ENCODE results near the gene GPR141. TPM values are rescaled to one million over a fixed set of nuclear protein-coding genes. Genes with fewer than 3 reads are reported as not detected.

GPR141 gene
- total and polyA plus RNA-seq, 2 of the 13 experiments (the other 11 are each of a cell fraction or from before 2014, with no cell fraction given) = not detected

DNA sequence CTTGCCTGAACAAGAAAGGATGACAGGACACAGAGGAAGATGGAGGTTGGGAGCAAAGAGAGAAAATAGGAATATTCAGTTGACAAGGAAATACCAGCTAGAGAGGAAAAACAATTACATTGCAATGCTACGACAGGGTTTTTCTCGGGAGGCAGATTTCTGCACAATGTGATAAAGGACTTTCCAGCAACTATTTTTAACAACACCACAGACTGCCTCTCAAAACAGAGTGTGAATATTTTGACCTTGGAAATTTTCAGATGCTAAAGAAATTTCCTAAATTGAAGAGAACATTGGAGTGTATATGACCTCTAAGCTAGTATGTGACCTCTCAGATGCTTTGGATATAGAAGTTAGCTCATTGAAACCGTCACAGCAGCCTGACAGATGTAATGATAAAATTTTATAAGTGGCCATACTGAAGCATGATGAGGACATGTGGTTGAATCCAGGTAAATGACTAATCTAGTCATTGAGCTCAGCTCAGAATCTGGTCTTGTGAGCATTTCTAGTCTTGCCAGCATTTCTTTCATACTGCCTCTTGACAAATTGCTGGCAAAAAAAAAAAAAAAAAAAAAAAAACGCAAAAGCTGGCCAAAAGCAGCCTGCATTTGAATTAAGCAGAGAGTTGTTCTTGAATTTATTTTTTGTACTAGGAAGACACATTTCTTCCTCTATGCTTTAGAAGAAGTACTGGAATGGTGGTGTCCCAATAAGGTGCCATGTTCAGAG lies 24.4 kb downstream of the GPR141 start:
- CTCF ChIA-PET (ENCODE audit: low intra/inter-chr PET ratio, low total read pairs) = no interaction called here
- no peak overlapping the region for H3K27ac ChIP-seq (ENCODE audit: extremely low read length, insufficient read depth, low read length)
- ATAC-seq = no peak

DNA sequence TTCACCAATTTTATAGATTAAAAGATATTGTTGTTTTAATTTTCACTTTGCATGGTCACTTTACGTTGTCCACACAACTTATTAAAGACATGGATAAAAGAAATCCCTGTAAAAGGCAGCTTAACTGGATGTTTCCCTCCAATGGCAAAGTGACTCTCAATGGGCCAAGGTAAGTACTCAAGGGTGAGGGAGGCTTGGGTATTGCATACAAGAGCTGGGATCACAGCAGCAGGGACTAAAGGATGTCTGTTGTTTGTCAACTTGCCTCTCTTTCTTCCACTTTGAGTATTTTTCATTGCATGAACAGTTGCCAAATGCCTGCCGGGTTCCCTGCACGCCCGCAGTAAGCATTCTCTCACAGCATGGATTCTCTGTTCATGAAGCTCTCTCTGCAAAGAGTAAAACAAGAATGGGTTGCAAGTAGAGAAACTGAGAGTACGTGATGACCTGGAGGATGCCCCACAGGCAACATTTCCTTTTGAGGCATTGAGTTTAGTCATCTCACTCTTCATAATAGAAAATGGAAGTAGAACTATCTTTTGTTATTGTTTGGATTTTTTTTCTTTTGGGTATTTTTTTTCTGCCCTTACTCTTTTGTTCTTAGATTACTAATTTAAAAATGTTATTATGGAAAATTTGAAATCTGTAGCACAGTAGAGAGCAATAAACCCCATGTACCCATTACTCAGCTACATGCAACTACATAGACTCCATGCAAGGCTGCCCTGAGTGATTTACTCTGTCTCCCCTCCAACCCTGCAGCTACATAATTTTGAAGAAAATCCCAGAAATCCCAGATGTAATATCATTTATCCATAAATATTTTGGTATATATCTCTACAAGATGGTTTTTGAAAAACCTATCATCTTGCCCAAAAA lies 26.3 kb downstream of the GPR141 start:
- Histone ChIP-seq H3K4me3 (replicated peaks in 1 of 3; ENCODE audit: insufficient read depth in 1 of 3, low read depth in 2 of 3, low read length in 3 of 3) (no peak overlapping the region), H3K4me2 (ENCODE audit: low read depth, low read length) (no peak overlapping the region), H3K9me3 (ENCODE audit: low read length) (no peaks in the 10 kb centered on the region), H3K9ac (ENCODE audit: insufficient read depth, low read depth, low read length) (no peak overlapping the region), H4K20me1 (ENCODE audit: insufficient read depth, low read length) (no peaks in the 10 kb centered on the region), H3K27me3 (ENCODE audit: control insufficient read depth in 1 of 2, insufficient read depth in 2 of 2, low read length in 2 of 2) (no peaks in the 10 kb centered on the region), H3K79me2 (ENCODE audit: insufficient read depth, low read length) (no peaks in the 10 kb centered on the region), H3K36me3 (replicated peaks in 1 of 2; ENCODE audit: control insufficient read depth in 1 of 2, insufficient read depth in 2 of 2, low read length in 2 of 2) (no peaks in the 10 kb centered on the region), H2AFZ (ENCODE audit: low read length) (no peak overlapping the region), H3K27ac (ENCODE audit: extremely low read length, insufficient read depth, low read length) (no peak overlapping the region), H3K4me1 (ENCODE audit: insufficient read depth, low read length) (no peaks in the 10 kb centered on the region)
- WGBS (ENCODE audit: low lambda C conversion rate) = 27% methylated on average over 5 of the region's 5 CpGs
- no peak for DNase-seq (ENCODE audit: low spot score)
- ATAC-seq = no peak
- FAIRE-seq = no peak
- intact Hi-C loops (cut with micrococcal nuclease; ENCODE audit: unreplicated experiment) = no loop called here
- no TSS peak for BruUV-seq (replicated peaks)
- CTCF ChIA-PET (ENCODE audit: low intra/inter-chr PET ratio, low total read pairs) = no interaction called here
- POLR2A ChIA-PET = no interaction called here
- in situ Hi-C loops (cut with HindIII; ENCODE audit: extremely low pct_ligation_motif_present, low pct_unique_long_range_greater_than_20kb) = no loop called here
- no peak for TF ChIP-seq MIER3 (CRISPR knock-in tag; IDR thresholded peaks at IDR 0.05; ENCODE audit: borderline replicate concordance)
- no peak for TF ChIP-seq KLF6 (CRISPR knock-in tag; IDR thresholded peaks at IDR 0.05)
- no peak for TF ChIP-seq SMYD3 (CRISPR knock-in tag; IDR thresholded peaks at IDR 0.05)
- TF ChIP-seq, protein P1, sequence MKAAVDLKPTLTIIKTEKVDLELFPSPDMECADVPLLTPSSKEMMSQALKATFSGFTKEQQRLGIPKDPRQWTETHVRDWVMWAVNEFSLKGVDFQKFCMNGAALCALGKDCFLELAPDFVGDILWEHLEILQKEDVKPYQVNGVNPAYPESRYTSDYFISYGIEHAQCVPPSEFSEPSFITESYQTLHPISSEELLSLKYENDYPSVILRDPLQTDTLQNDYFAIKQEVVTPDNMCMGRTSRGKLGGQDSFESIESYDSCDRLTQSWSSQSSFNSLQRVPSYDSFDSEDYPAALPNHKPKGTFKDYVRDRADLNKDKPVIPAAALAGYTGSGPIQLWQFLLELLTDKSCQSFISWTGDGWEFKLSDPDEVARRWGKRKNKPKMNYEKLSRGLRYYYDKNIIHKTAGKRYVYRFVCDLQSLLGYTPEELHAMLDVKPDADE (CRISPR knock-in tag; IDR thresholded peaks at IDR 0.05) = no peak
- no peak for TF ChIP-seq ZNF383 (CRISPR knock-in tag; IDR thresholded peaks at IDR 0.05; ENCODE audit: borderline replicate concordance)
- TF ChIP-seq, protein P2, sequence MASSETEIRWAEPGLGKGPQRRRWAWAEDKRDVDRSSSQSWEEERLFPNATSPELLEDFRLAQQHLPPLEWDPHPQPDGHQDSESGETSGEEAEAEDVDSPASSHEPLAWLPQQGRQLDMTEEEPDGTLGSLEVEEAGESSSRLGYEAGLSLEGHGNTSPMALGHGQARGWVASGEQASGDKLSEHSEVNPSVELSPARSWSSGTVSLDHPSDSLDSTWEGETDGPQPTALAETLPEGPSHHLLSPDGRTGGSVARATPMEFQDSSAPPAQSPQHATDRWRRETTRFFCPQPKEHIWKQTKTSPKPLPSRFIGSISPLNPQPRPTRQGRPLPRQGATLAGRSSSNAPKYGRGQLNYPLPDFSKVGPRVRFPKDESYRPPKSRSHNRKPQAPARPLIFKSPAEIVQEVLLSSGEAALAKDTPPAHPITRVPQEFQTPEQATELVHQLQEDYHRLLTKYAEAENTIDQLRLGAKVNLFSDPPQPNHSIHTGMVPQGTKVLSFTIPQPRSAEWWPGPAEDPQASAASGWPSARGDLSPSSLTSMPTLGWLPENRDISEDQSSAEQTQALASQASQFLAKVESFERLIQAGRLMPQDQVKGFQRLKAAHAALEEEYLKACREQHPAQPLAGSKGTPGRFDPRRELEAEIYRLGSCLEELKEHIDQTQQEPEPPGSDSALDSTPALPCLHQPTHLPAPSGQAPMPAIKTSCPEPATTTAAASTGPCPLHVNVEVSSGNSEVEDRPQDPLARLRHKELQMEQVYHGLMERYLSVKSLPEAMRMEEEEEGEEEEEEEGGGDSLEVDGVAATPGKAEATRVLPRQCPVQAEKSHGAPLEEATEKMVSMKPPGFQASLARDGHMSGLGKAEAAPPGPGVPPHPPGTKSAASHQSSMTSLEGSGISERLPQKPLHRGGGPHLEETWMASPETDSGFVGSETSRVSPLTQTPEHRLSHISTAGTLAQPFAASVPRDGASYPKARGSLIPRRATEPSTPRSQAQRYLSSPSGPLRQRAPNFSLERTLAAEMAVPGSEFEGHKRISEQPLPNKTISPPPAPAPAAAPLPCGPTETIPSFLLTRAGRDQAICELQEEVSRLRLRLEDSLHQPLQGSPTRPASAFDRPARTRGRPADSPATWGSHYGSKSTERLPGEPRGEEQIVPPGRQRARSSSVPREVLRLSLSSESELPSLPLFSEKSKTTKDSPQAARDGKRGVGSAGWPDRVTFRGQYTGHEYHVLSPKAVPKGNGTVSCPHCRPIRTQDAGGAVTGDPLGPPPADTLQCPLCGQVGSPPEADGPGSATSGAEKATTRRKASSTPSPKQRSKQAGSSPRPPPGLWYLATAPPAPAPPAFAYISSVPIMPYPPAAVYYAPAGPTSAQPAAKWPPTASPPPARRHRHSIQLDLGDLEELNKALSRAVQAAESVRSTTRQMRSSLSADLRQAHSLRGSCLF (CRISPR knock-in tag; IDR thresholded peaks at IDR 0.05; ENCODE audit: borderline replicate concordance) = no peak
- no peak for TF ChIP-seq TAF15 (IDR thresholded peaks at IDR 0.05; ENCODE audit: low read depth, low read length, poor library complexity, severe bottlenecking)

More for the DNA sequence above, 24.4 kb downstream of the GPR141 start:
- Histone ChIP-seq H4K20me1 (ENCODE audit: insufficient read depth, low read length) (no peaks in the 10 kb centered on the region), H3K4me2 (ENCODE audit: low read depth, low read length) (no peak overlapping the region), H3K79me2 (ENCODE audit: insufficient read depth, low read length) (no peaks in the 10 kb centered on the region), H3K4me1 (ENCODE audit: insufficient read depth, low read length) (no peaks in the 10 kb centered on the region), H2AFZ (ENCODE audit: low read length) (no peak overlapping the region), H3K27me3 (ENCODE audit: control insufficient read depth in 1 of 2, insufficient read depth in 2 of 2, low read length in 2 of 2) (no peaks in the 10 kb centered on the region), H3K4me3 (replicated peaks in 1 of 3; ENCODE audit: insufficient read depth in 1 of 3, low read depth in 2 of 3, low read length in 3 of 3) (no peak overlapping the region), H3K9me3 (ENCODE audit: low read length) (no peaks in the 10 kb centered on the region), H3K9ac (ENCODE audit: insufficient read depth, low read depth, low read length) (no peak overlapping the region), H3K36me3 (replicated peaks in 1 of 2; ENCODE audit: control insufficient read depth in 1 of 2, insufficient read depth in 2 of 2, low read length in 2 of 2) (no peaks in the 10 kb centered on the region)
- no TSS peak for BruUV-seq (replicated peaks)
- 16% methylated on average over 4 of the region's 4 CpGs for WGBS (ENCODE audit: low lambda C conversion rate)
- in situ Hi-C loops (cut with HindIII; ENCODE audit: extremely low pct_ligation_motif_present, low pct_unique_long_range_greater_than_20kb) (no loop called here), intact Hi-C loops (cut with micrococcal nuclease; ENCODE audit: unreplicated experiment) (no loop called here)
- no peak for DNase-seq (ENCODE audit: low spot score)
- FAIRE-seq = no peak
- POLR2A ChIA-PET = no interaction called here
- no peak for TF ChIP-seq ZKSCAN1 (IDR thresholded peaks at IDR 0.05; ENCODE audit: low read length)
- TF ChIP-seq ZNF317 (CRISPR knock-in tag; IDR thresholded peaks at IDR 0.05) = no peak
- TF ChIP-seq ZSCAN20 (CRISPR knock-in tag; IDR thresholded peaks at IDR 0.05; ENCODE audit: borderline replicate concordance) = no peak
- no peak for TF ChIP-seq ZNF136 (CRISPR knock-in tag; IDR thresholded peaks at IDR 0.05; ENCODE audit: low read depth)
- TF ChIP-seq ZNF777 (CRISPR knock-in tag; IDR thresholded peaks at IDR 0.05) = no peak
- no peak for TF ChIP-seq PCBP2 (optimal IDR thresholded peaks at IDR 0.05; ENCODE audit: low read depth, low read length, poor library complexity, severe bottlenecking)
- TF ChIP-seq ZNF775 (CRISPR knock-in tag; IDR thresholded peaks at IDR 0.05; ENCODE audit: borderline replicate concordance) = no peak
- TF ChIP-seq KDM6A (CRISPR knock-in tag; IDR thresholded peaks at IDR 0.05; ENCODE audit: low read depth) = no peak
